Cardiac muscle cell (in vitro differentiated cells and primary cell): Measurements from ENCODE around the gene TUBB4B. TPM values are rescaled to one million over a fixed set of nuclear protein-coding genes. Genes with fewer than 3 reads are reported as not detected.

Experiments used
- DNase-seq, 2 donors: peaks; one replicate each; pipeline versions ENCODE4 v3.0.0 to v3.0.0-alpha.2; 2010 to 2017; ENCODE audit warnings: low read depth in 1 of 2, low spot score in 1 of 2
- H3K27ac ChIP-seq: fragments of 200-600 bp; sonication (generic); 2 replicates; pipeline ENCODE4 v1.5.1; 2016
- H3K27me3 ChIP-seq: fragments of 200-600 bp; sonication (generic); 2 replicates; pipeline ENCODE4 v1.6.0; 2016; ENCODE audit warnings: control low read depth
- H3K36me3 ChIP-seq: fragments of 200-600 bp; sonication (generic); 2 replicates; pipeline ENCODE4 v1.5.1; 2016; ENCODE audit warnings: control low read depth
- H3K4me1 ChIP-seq: fragments of 200-600 bp; sonication (generic); 2 replicates; pipeline ENCODE4 v1.8.1; 2017; ENCODE audit warnings: low read depth, mild to moderate bottlenecking, mixed run types
- H3K4me3 ChIP-seq: fragments of 200-600 bp; sonication (generic); 2 replicates; pipeline ENCODE4 v1.5.1; 2016; ENCODE audit warnings: mild to moderate bottlenecking
- H3K9me3 ChIP-seq: fragments of 200-600 bp; sonication (generic); 2 replicates; pipeline ENCODE4 v1.5.1; 2017; ENCODE audit warnings: low read depth, mild to moderate bottlenecking, control low read depth
- CTCF ChIP-seq: IDR thresholded peaks from 2 replicates; pipeline ENCODE4 v1.5.1; 2012; ENCODE audit warnings: low read depth, mild to moderate bottlenecking, low read length
- polyA plus RNA-seq: library from polyadenylated mRNA; unstranded; fragments of >200 nt; fragmentation: Nextera tagmentation; extraction: Ambion mirVana; gene quantifications from 2 replicates; pipeline ENCODE4 v1.2.1, GENCODE V29; 2016
- total RNA-seq: library from RNA; depleted of rRNA; stranded (reverse); fragments of >200 nt; gene quantifications from 2 replicates; pipeline ENCODE4 v1.2.3, GENCODE V29; 2016

Gene TUBB4B
- total and polyA plus RNA-seq, 2 experiments from 2014 or later = 540 to 745 TPM

DNA sequence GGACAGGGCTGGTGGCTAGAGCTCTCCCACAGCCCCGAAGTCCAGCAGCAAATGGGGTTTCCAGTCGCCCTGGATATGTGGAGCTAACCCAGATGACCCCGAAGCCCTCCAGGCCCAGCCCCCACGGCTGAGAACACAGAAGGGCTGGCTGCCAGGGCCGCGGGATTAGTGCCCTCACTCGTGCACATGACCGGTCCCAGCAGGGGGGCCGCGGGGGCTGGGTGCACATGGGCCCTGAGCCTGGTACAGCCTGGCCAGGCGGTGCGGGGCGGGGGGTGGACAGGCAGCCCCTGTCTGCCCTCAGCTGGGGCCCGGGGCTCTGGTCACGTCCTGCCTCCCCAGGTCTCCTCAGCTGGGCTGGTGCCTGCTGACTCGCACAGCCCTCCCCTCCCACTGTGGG lies 46.7 kb upstream of the TUBB4B start:
- no peak for TF ChIP-seq CTCF
- no peaks in the 10 kb centered on the region for H3K9me3 ChIP-seq
- no peak overlapping the region for H3K4me3 ChIP-seq
- no peak for DNase-seq
- H3K4me1 ChIP-seq = peaks cover 29% of the 10 kb centered on the region
- H3K27ac ChIP-seq = no peak overlapping the region
- no peaks in the 10 kb centered on the region for H3K27me3 ChIP-seq
- H3K36me3 ChIP-seq = peaks cover 4% of the 10 kb centered on the region

- no peak overlapping the region for H3K4me3 ChIP-seq
- no peak overlapping the region for H3K27ac ChIP-seq
- no peaks in the 10 kb centered on the region for H3K27me3 ChIP-seq
- H3K4me1 ChIP-seq = peaks cover 28% of the 10 kb centered on the region
- TF ChIP-seq CTCF = no peak
- H3K36me3 ChIP-seq = peaks cover 4% of the 10 kb centered on the region
- no peaks in the 10 kb centered on the region for H3K9me3 ChIP-seq
- no peak for DNase-seq
These were observed 46.2 kb upstream of the TUBB4B start for GRCh38 chr9:137194909-137195308.

DNA sequence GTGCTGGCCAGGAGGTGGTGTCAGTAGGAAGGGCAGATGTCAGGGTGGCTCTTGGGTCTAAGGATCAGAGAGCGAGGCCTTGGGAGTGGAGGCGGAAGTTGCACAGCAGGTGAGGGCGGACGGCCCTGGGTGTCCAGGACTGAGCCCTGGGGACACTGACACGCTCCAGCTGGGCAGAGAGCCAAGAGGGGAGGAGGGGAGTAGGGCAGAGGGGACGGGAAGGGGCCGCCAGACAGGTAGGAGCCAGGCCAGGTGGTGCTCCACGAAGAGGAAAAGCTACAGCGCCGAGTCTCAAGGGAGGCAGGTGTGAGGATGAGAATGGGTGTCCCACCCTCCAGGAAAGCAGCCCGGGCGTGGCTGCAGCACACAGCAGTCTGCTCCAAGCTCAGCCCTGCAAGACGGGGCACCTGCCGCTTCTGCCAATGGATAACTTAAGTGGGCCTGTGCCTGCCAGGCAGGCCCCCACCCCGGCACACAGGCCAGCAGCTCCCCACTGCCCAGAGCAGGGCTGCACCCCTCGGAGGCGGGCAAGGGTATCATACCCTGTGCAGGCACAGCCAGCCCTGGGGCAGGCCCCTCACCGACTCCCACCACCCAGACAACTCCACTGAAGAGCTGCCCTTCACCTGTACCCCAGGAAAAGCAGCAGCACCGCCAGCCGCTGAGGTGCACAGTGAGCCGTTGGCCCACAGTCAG lies 45.4 kb upstream of the TUBB4B start:
- peaks cover 4% of the 10 kb centered on the region for H3K36me3 ChIP-seq
- no peak overlapping the region for H3K27ac ChIP-seq
- H3K27me3 ChIP-seq = no peaks in the 10 kb centered on the region
- H3K4me1 ChIP-seq = peaks cover 25% of the 10 kb centered on the region
- H3K4me3 ChIP-seq = no peak overlapping the region
- TF ChIP-seq CTCF = no peak
- no peak for DNase-seq
- H3K9me3 ChIP-seq = no peaks in the 10 kb centered on the region

GRCh38 chr9:137198051-137198901 lies 42.8 kb upstream of the TUBB4B start:
- Histone ChIP-seq H3K27me3 (no peaks in the 10 kb centered on the region), H3K4me3 (no peak overlapping the region), H3K9me3 (no peaks in the 10 kb centered on the region), H3K4me1 (peaks cover 38% of the 10 kb centered on the region), H3K27ac (no peak overlapping the region), H3K36me3 (no peaks in the 10 kb centered on the region)
- no peak for DNase-seq
- TF ChIP-seq CTCF = no peak

DNA sequence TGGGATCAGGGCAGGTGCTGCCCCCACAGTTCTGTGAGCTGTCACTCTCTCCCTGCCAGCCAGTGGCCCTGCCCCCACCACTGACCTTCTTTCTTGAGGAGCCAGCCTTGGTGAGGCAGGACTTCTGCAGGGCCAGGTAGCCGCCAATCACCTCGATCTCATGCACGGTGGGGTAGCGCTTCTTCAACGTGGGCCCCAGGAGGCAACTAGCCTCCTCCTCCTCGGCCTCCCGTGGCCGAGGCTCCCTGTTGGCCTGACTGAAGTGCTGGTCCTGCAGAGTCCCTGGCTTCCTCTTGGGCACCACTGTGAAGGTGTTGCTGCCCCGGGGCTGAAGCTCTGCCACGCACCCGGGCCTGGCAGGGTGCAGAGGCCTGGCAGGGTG lies 42.2 kb upstream of the TUBB4B start:
- peaks cover 44% of the 10 kb centered on the region for H3K4me1 ChIP-seq

More for the DNA sequence above, 42.2 kb upstream of the TUBB4B start:
- no peaks in the 10 kb centered on the region for H3K27me3 ChIP-seq
- no peaks in the 10 kb centered on the region for H3K36me3 ChIP-seq
- no peak overlapping the region for H3K27ac ChIP-seq
- no peak for TF ChIP-seq CTCF
- H3K4me3 ChIP-seq = no peak overlapping the region
- H3K9me3 ChIP-seq = no peaks in the 10 kb centered on the region
- DNase-seq = no peak
